WERI-Rb-1 (cell line): ENCODE results near the gene FAM3B.
A peak's percentile ranks its signal among the peaks of the same experiment; 100 is the strongest.

Source experiments
- DNase-seq: peaks from one replicate; pipeline ENCODE4 v3.0.0-alpha.2; 2020
- H3K27ac ChIP-seq: fragments of 250-450 bp; sonication (Bioruptor Pico); 2 replicates; pipeline ENCODE4 v1.5.1; 2020; ENCODE audit warnings: mild to moderate bottlenecking, moderate library complexity
- H3K27me3 ChIP-seq: fragments of 250-450 bp; sonication (Bioruptor Pico); 2 replicates; pipeline ENCODE4 v1.5.1; 2021; ENCODE audit warnings: mild to moderate bottlenecking, low read depth, moderate library complexity; ENCODE audit not compliant: insufficient read depth, severe bottlenecking
- H3K36me3 ChIP-seq: fragments of 250-450 bp; sonication (Bioruptor Pico); 2 replicates; pipeline ENCODE4 v1.5.1; 2020; ENCODE audit warnings: mild to moderate bottlenecking, moderate library complexity
- H3K4me3 ChIP-seq: 2 replicates; pipeline ENCODE4 v1.5.1; 2011; ENCODE audit warnings: low read depth, mild to moderate bottlenecking, control low read depth, low read length
- H3K9me3 ChIP-seq: fragments of 250-450 bp; sonication (Bioruptor Pico); 2 replicates; pipeline ENCODE4 v1.5.1; 2021; ENCODE audit warnings: mild to moderate bottlenecking, moderate library complexity; ENCODE audit not compliant: severe bottlenecking
- TF ChIP-seq, protein P1 (sequence below): IDR thresholded peaks from 2 replicates; pipeline ENCODE4 v1.5.1; 2011; ENCODE audit warnings: low read depth, mild to moderate bottlenecking, control low read depth, inconsistent platforms, low read length

Gene FAM3B

GRCh38 chr21:41371685-41372030 lies 55.1 kb downstream of the FAM3B start:
- no peak overlapping the region for H3K27ac ChIP-seq
- TF ChIP-seq, protein P1, sequence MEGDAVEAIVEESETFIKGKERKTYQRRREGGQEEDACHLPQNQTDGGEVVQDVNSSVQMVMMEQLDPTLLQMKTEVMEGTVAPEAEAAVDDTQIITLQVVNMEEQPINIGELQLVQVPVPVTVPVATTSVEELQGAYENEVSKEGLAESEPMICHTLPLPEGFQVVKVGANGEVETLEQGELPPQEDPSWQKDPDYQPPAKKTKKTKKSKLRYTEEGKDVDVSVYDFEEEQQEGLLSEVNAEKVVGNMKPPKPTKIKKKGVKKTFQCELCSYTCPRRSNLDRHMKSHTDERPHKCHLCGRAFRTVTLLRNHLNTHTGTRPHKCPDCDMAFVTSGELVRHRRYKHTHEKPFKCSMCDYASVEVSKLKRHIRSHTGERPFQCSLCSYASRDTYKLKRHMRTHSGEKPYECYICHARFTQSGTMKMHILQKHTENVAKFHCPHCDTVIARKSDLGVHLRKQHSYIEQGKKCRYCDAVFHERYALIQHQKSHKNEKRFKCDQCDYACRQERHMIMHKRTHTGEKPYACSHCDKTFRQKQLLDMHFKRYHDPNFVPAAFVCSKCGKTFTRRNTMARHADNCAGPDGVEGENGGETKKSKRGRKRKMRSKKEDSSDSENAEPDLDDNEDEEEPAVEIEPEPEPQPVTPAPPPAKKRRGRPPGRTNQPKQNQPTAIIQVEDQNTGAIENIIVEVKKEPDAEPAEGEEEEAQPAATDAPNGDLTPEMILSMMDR: no peak
- no peaks in the 10 kb centered on the region for H3K9me3 ChIP-seq
- DNase-seq: peak; percentile 37
- H3K27me3 ChIP-seq: no peaks in the 10 kb centered on the region
- no peaks in the 10 kb centered on the region for H3K36me3 ChIP-seq
- no peak overlapping the region for H3K4me3 ChIP-seq

GRCh38 chr21:41373253-41373652 lies 56.7 kb downstream of the FAM3B start:
- H3K27ac ChIP-seq: no peak overlapping the region
- H3K4me3 ChIP-seq: no peak overlapping the region
- DNase-seq: no peak
- H3K36me3 ChIP-seq: no peaks in the 10 kb centered on the region
- no peaks in the 10 kb centered on the region for H3K9me3 ChIP-seq
- TF ChIP-seq, protein P1: no peak
- no peaks in the 10 kb centered on the region for H3K27me3 ChIP-seq

GRCh38 chr21:41373763-41374162 lies 57.2 kb downstream of the FAM3B start:
- Histone ChIP-seq H3K9me3 (no peaks in the 10 kb centered on the region), H3K27ac (no peak overlapping the region), H3K27me3 (no peaks in the 10 kb centered on the region), H3K4me3 (no peak overlapping the region), H3K36me3 (no peaks in the 10 kb centered on the region)
- TF ChIP-seq, protein P1: no peak
- no peak for DNase-seq

GRCh38 chr21:41374177-41374712 lies 57.6 kb downstream of the FAM3B start:
- Histone ChIP-seq H3K9me3 (no peaks in the 10 kb centered on the region), H3K36me3 (no peaks in the 10 kb centered on the region), H3K27me3 (no peaks in the 10 kb centered on the region), H3K4me3 (no peak overlapping the region), H3K27ac (no peak overlapping the region)
- DNase-seq: no peak
- TF ChIP-seq, protein P1: peak; percentile 41; the same call in 1 of the 2 replicates

- TF ChIP-seq, protein P1: no peak
- no peaks in the 10 kb centered on the region for H3K36me3 ChIP-seq
- no peak for DNase-seq
- no peak overlapping the region for H3K4me3 ChIP-seq
- H3K9me3 ChIP-seq: no peaks in the 10 kb centered on the region
- no peak overlapping the region for H3K27ac ChIP-seq
- no peaks in the 10 kb centered on the region for H3K27me3 ChIP-seq
These were observed 58.4 kb downstream of the FAM3B start for GRCh38 chr21:41374867-41375533.

- Histone ChIP-seq H3K4me3 (no peak overlapping the region), H3K27me3 (no peaks in the 10 kb centered on the region), H3K27ac (no peak overlapping the region), H3K9me3 (no peaks in the 10 kb centered on the region), H3K36me3 (no peaks in the 10 kb centered on the region)
- TF ChIP-seq, protein P1: no peak
- DNase-seq: no peak
These were observed 59.3 kb downstream of the FAM3B start for GRCh38 chr21:41375875-41376274.
